ENCODE measurements around the gene MB21D2.

The MB21D2 gene

GRCh38 chr3:192915722-192916121, 1.9 kb downstream of the MB21D2 start:
- DNase-seq (ENCODE audit: insufficient read length, low spot score), result no peak
- FAIRE-seq, result no peak
- TF ChIP-seq TAF1 (IDR thresholded peaks at IDR 0.05; ENCODE audit: low read depth, low read length) (no peak), POU2F2 (IDR thresholded peaks at IDR 0.05; ENCODE audit: low read depth, low read length) (no peak), PAX5 (IDR thresholded peaks at IDR 0.05; ENCODE audit: insufficient read depth, low read length, severe bottlenecking) (no peak), POLR2AphosphoS5 (IDR thresholded peaks at IDR 0.05; ENCODE audit: low read depth, low read length) (no peak), SPI1 (IDR thresholded peaks at IDR 0.05; ENCODE audit: low read depth, low read length) (no peak), POLR2A (IDR thresholded peaks at IDR 0.05; ENCODE audit: low read depth, low read length) (no peak)

- FAIRE-seq (peak; percentile 64), DNase-seq (ENCODE audit: insufficient read length, low spot score) (no peak)
- TF ChIP-seq SPI1 (IDR thresholded peaks at IDR 0.05; ENCODE audit: low read depth, low read length) (no peak), TAF1 (IDR thresholded peaks at IDR 0.05; ENCODE audit: low read depth, low read length) (peak; percentile 34; the same call in 1 of the 2 replicates)
Measured at GRCh38 chr3:192915304-192915703, 2.4 kb downstream of the MB21D2 start.

DNA sequence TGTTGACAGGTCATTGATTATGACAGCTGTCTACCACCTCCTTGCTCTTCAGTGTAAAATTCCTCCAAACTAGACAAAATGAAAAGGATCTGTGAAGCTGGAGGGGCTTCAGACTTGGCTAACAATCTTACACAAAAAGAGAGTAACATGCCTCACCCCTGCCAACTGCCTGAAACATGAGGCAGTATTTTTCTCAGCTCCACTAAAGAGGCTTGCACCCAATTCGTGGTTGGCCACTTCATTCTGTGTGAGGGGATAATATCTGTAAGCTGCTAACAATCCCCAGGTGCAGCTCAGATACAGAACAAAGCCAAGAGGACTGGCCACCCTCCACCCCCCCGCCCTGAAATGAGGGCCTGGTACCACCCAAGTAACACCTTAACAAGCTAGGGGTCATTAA, 2.8 kb downstream of the MB21D2 start:
- DNase-seq (ENCODE audit: insufficient read length, low spot score) (no peak), FAIRE-seq (peak; percentile 60)
- TF ChIP-seq POU2F2 (IDR thresholded peaks at IDR 0.05; ENCODE audit: low read depth, low read length) (no peak), SPI1 (IDR thresholded peaks at IDR 0.05; ENCODE audit: low read depth, low read length) (no peak), POLR2A (IDR thresholded peaks at IDR 0.05; ENCODE audit: low read depth, low read length) (no peak), PAX5 (IDR thresholded peaks at IDR 0.05; ENCODE audit: insufficient read depth, low read length, severe bottlenecking) (no peak), POLR2AphosphoS5 (IDR thresholded peaks at IDR 0.05; ENCODE audit: low read depth, low read length) (no peak), TAF1 (IDR thresholded peaks at IDR 0.05; ENCODE audit: low read depth, low read length) (no peak)

- no peak for TF ChIP-seq POLR2AphosphoS5 (IDR thresholded peaks at IDR 0.05; ENCODE audit: low read depth, low read length)
- TF ChIP-seq SPI1 (IDR thresholded peaks at IDR 0.05; ENCODE audit: low read depth, low read length), result no peak
- DNase-seq (ENCODE audit: insufficient read length, low spot score), result no peak
- no peak for FAIRE-seq
Measured at GRCh38 chr3:192913540-192913939, 4.1 kb downstream of the MB21D2 start.

- no peak for TF ChIP-seq PAX5 (IDR thresholded peaks at IDR 0.05; ENCODE audit: insufficient read depth, low read length, severe bottlenecking)
- TF ChIP-seq SPI1 (IDR thresholded peaks at IDR 0.05; ENCODE audit: low read depth, low read length), result no peak
- TF ChIP-seq POLR2A (IDR thresholded peaks at IDR 0.05; ENCODE audit: low read depth, low read length), result no peak
- no peak for TF ChIP-seq TAF1 (IDR thresholded peaks at IDR 0.05; ENCODE audit: low read depth, low read length)
- TF ChIP-seq POLR2AphosphoS5 (IDR thresholded peaks at IDR 0.05; ENCODE audit: low read depth, low read length), result no peak
- TF ChIP-seq POU2F2 (IDR thresholded peaks at IDR 0.05; ENCODE audit: low read depth, low read length), result no peak
- FAIRE-seq, result no peak
Measured at GRCh38 chr3:192911293-192911692, 6.4 kb downstream of the MB21D2 start.

GRCh38 chr3:192907784-192908183, 9.9 kb downstream of the MB21D2 start:
- TF ChIP-seq POLR2A (IDR thresholded peaks at IDR 0.05; ENCODE audit: low read depth, low read length) (no peak), TAF1 (IDR thresholded peaks at IDR 0.05; ENCODE audit: low read depth, low read length) (no peak), POLR2AphosphoS5 (IDR thresholded peaks at IDR 0.05; ENCODE audit: low read depth, low read length) (no peak), POU2F2 (IDR thresholded peaks at IDR 0.05; ENCODE audit: low read depth, low read length) (no peak), PAX5 (IDR thresholded peaks at IDR 0.05; ENCODE audit: insufficient read depth, low read length, severe bottlenecking) (no peak), SPI1 (IDR thresholded peaks at IDR 0.05; ENCODE audit: low read depth, low read length) (no peak)
- no peak for DNase-seq (ENCODE audit: insufficient read length, low spot score)
- FAIRE-seq, result no peak

More at GRCh38 chr3:192911293-192911692, 6.4 kb downstream of the MB21D2 start:
- no peak for DNase-seq (ENCODE audit: insufficient read length, low spot score)

DNA sequence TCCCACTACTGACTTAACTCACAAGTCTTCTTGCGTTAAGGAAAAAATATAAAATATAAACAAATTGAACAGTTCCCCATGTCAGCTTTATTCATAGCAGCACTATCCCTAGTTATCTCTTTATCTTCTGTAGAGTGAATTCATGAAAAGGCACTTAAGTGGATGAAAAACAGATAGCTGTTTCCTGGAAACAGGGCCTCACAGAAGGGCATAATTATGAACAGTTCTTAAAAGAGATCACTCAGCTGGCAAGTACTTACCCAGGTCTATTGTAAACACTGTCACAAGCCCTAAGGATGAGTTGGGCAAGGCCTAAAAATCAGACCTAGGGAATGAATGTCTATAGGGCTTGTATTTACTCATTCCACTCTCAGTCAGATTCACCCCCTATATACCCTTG, 10.7 kb downstream of the MB21D2 start:
- TF ChIP-seq POU2F2 (IDR thresholded peaks at IDR 0.05; ENCODE audit: low read depth, low read length), result no peak
- TF ChIP-seq PAX5 (IDR thresholded peaks at IDR 0.05; ENCODE audit: insufficient read depth, low read length, severe bottlenecking), result no peak
- TF ChIP-seq TAF1 (IDR thresholded peaks at IDR 0.05; ENCODE audit: low read depth, low read length), result no peak
- no peak for TF ChIP-seq POLR2A (IDR thresholded peaks at IDR 0.05; ENCODE audit: low read depth, low read length)
- no peak for TF ChIP-seq SPI1 (IDR thresholded peaks at IDR 0.05; ENCODE audit: low read depth, low read length)
- TF ChIP-seq POLR2AphosphoS5 (IDR thresholded peaks at IDR 0.05; ENCODE audit: low read depth, low read length), result no peak
- FAIRE-seq (peak; percentile 55), DNase-seq (ENCODE audit: insufficient read length, low spot score) (no peak)

GRCh38 chr3:192905980-192906678, 11.5 kb downstream of the MB21D2 start:
- DNase-seq (ENCODE audit: insufficient read length, low spot score) (no peak), FAIRE-seq (no peak)
- TF ChIP-seq POU2F2 (IDR thresholded peaks at IDR 0.05; ENCODE audit: low read depth, low read length), result no peak
- TF ChIP-seq POLR2AphosphoS5 (IDR thresholded peaks at IDR 0.05; ENCODE audit: low read depth, low read length), result no peak
- no peak for TF ChIP-seq PAX5 (IDR thresholded peaks at IDR 0.05; ENCODE audit: insufficient read depth, low read length, severe bottlenecking)

DNA sequence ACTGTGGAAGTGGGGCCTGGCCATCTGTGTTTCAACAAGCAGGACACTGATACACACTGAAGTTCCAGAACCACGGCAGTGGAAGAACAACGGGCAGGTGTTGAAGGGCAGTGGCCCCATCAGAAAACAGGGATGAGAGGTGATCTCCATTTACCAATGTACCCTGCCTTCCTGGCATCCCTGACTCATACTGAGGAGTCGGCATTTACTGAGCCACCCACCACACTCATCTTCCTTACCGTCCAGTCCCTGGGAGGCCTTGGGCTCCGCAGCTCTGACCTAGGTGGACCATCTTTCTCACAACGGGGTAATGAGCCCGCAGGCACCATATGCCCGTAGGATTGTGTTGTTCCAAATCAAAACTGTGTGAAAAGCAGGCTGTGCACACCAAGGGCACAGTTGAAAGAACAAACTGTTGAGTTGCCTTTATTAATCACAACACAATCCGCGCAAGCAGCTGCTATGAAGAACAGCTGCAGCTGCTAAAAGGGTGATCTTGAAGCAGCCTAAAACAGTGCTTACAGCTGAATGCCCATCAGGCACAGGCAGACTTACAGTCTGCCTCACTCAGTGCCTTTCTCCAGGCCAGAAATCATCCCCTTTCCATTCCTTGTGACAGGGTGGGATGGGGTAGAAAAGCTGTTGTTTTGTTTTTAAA, 12.9 kb downstream of the MB21D2 start:
- no peak for FAIRE-seq

DNA sequence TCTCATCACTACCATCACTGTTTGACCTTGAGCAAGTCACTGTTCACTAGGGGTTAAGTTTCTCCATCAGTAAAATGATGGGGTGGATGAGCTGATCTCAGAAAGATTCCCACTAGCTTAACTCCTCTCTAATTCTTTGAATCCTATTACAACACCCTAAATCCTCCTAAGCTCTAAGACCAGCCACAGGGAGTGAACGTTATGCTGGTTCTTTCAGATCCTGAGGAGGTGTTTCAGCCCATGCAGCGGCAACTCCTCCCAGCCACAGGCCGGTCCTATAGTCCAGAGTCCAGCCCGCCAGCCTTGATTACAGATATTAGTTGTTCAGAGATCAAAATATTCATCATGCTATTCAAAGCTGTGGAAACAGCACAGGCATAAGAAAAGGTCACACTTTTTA, 15.1 kb downstream of the MB21D2 start:
- FAIRE-seq, result no peak
- TF ChIP-seq TAF1 (IDR thresholded peaks at IDR 0.05; ENCODE audit: low read depth, low read length) (no peak), POLR2AphosphoS5 (IDR thresholded peaks at IDR 0.05; ENCODE audit: low read depth, low read length) (no peak), POLR2A (IDR thresholded peaks at IDR 0.05; ENCODE audit: low read depth, low read length) (no peak), POU2F2 (IDR thresholded peaks at IDR 0.05; ENCODE audit: low read depth, low read length) (no peak), SPI1 (IDR thresholded peaks at IDR 0.05; ENCODE audit: low read depth, low read length) (no peak), PAX5 (IDR thresholded peaks at IDR 0.05; ENCODE audit: insufficient read depth, low read length, severe bottlenecking) (no peak)

More for the DNA sequence above, 12.9 kb downstream of the MB21D2 start:
- DNase-seq (ENCODE audit: insufficient read length, low spot score), result no peak
- TF ChIP-seq SPI1 (IDR thresholded peaks at IDR 0.05; ENCODE audit: low read depth, low read length) (no peak), POLR2A (IDR thresholded peaks at IDR 0.05; ENCODE audit: low read depth, low read length) (no peak), POLR2AphosphoS5 (IDR thresholded peaks at IDR 0.05; ENCODE audit: low read depth, low read length) (no peak), TAF1 (IDR thresholded peaks at IDR 0.05; ENCODE audit: low read depth, low read length) (no peak), PAX5 (IDR thresholded peaks at IDR 0.05; ENCODE audit: insufficient read depth, low read length, severe bottlenecking) (no peak), POU2F2 (IDR thresholded peaks at IDR 0.05; ENCODE audit: low read depth, low read length) (no peak)

More for the DNA sequence above, 15.1 kb downstream of the MB21D2 start:
- DNase-seq (ENCODE audit: insufficient read length, low spot score), result no peak
